ENCODE results near the gene TEX55. TPM values are rescaled to one million over a fixed set of nuclear protein-coding genes. Genes with fewer than 3 reads are reported as not detected.

The TEX55 gene
- total RNA-seq, 4 donors from 2014 or later, result not detected

DNA sequence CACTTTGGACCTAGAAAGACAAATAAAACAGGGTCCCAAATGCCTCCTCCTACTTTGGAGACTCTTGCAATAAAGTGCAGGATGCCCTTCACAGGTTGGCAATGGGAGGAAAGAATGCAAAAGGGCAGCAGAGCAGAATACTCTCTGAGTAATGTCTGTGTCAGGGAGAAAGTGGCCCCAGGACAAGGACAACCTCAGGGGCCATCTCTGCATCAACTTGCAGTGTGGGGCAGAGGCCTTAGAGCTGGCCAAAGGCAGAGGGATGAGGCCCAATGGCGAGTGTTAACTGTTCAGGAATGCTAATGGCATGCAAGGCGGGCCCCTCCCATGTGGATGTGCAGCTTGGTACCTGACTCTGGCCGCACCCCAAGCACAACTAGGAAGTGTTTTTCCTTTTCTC lies 35.8 kb downstream of the TEX55 start:
- 47 to 57% methylated on average over 3 of the region's 3 CpGs for WGBS, 2 donors
- H3K4me3 ChIP-seq (ENCODE audit: low read depth, poor library complexity, severe bottlenecking), result no peak overlapping the region
- DNase-seq (ENCODE audit: low spot score in 2 of 2), result no peak
- intact Hi-C loops (cut with DNase I; ENCODE audit: low total_unique reads), result no loop called here
- no peak for TF ChIP-seq POLR2A (IDR thresholded peaks at IDR 0.05)
- TF ChIP-seq, protein P1, sequence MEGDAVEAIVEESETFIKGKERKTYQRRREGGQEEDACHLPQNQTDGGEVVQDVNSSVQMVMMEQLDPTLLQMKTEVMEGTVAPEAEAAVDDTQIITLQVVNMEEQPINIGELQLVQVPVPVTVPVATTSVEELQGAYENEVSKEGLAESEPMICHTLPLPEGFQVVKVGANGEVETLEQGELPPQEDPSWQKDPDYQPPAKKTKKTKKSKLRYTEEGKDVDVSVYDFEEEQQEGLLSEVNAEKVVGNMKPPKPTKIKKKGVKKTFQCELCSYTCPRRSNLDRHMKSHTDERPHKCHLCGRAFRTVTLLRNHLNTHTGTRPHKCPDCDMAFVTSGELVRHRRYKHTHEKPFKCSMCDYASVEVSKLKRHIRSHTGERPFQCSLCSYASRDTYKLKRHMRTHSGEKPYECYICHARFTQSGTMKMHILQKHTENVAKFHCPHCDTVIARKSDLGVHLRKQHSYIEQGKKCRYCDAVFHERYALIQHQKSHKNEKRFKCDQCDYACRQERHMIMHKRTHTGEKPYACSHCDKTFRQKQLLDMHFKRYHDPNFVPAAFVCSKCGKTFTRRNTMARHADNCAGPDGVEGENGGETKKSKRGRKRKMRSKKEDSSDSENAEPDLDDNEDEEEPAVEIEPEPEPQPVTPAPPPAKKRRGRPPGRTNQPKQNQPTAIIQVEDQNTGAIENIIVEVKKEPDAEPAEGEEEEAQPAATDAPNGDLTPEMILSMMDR (IDR thresholded peaks at IDR 0.05), result no peak

DNA sequence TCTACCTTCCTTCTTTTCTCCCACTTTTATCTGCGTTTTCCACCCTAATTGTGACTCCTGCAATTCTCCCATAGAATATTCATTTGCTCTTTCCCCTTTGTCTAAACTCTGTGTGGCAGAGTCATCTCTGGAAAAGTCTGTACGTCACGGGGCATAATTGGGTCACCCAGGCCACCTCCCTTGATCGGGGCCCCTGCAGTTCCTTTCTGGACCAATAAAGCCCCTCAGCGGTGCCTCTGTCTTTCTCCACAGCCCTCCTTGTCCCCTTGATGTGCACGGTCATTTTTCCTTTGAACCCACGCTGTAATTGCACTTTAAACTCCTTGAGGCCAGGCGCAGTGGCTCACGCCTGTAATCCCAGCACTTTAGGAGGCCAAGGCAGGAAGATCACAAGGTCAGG lies 38.1 kb downstream of the TEX55 start:
- WGBS, 2 donors, result 68 to 80% methylated on average over 9 of the region's 9 CpGs
- intact Hi-C loops (cut with DNase I; ENCODE audit: low total_unique reads), result no loop called here
- no peak overlapping the region for H3K4me3 ChIP-seq (ENCODE audit: low read depth, poor library complexity, severe bottlenecking)
- no peak for TF ChIP-seq POLR2A (IDR thresholded peaks at IDR 0.05)
- TF ChIP-seq, protein P1 (IDR thresholded peaks at IDR 0.05), result no peak
- no peak for DNase-seq (ENCODE audit: low spot score in 2 of 2)

DNA sequence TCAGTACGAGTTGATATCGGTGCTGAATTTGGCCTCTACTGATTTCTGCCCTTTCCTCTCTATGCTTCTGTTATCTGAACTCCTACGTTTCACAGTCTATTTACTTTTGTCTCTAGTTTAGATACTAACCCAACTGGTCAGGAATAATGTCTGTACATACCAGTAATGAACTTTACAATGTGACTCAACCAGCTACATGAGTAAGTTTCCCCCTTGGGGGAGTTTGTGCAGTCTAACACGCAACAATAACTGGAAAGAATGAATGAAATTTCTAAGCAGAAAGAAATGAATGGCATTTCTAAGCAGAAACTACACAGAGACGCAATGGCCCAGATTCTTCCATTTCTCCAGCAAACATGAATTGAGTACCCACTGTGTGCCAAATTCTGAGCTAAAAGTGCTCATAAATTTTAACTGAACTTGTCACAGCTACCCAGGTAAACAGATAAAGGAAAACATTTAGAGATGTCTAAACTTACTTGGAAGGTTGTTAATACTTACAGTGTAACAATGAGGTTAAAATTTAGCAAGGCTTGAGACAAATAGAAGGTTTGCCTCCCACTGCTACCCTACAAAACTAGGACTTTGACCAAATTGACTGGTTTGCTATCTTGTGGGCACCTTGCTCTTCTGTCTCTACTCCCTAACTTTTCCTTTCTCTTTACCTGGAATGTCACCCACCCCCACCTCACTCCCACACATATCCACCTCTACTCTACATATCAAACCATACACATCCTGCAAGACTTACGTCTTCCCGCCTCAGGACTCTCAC lies 39.0 kb downstream of the TEX55 start:
- no peak overlapping the region for H3K4me3 ChIP-seq (ENCODE audit: low read depth, poor library complexity, severe bottlenecking)
- intact Hi-C loops (cut with DNase I; ENCODE audit: low total_unique reads), result no loop called here
- TF ChIP-seq, protein P1 (IDR thresholded peaks at IDR 0.05), result no peak
- TF ChIP-seq POLR2A (IDR thresholded peaks at IDR 0.05), result no peak
- WGBS, 2 donors, result 86 to 87% methylated on average over 7 of the region's 7 CpGs
- no peak for DNase-seq (ENCODE audit: low spot score in 2 of 2)

DNA sequence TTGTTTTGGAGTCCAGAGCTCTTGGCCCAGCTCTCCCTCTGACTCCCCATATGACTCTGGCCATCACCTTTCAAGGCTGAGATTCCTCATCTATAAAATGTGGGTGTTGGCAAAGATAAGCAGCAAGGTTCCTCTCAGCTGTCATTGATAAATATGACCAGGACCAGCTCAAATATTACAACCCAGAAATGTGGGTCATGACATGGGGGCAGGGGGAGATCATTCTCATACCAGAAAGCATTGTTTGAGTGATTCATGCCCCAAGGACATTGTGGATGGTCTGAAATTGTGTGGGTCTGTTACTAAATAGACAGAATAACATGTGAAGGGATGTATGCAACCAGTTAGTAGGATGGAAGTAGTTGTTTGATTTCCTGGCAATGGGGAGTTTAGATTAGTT lies 41.3 kb downstream of the TEX55 start:
- intact Hi-C loops (cut with DNase I; ENCODE audit: low total_unique reads), result no loop called here
- H3K4me3 ChIP-seq (ENCODE audit: low read depth, poor library complexity, severe bottlenecking), result no peak overlapping the region
- no peak for DNase-seq (ENCODE audit: low spot score in 2 of 2)
- TF ChIP-seq POLR2A (IDR thresholded peaks at IDR 0.05), result no peak
- TF ChIP-seq, protein P1 (IDR thresholded peaks at IDR 0.05), result no peak

DNA sequence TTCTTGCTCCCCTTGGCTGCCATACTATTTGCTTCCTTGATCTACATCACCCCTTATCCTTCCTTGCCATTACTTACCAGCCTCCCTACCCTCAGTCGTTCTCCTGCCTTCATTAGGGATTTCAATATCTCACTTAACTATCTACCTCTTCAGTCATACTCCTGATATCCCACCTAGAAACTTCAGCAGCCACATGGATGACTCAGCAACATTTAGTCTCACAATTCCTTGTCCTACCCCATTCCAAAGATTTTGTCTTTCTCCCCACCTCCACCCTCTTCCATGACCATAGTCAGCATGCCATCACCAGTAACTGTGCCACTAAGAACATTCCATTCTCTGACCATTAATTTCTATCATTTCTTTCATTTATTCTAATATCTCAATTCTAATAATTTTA lies 45.8 kb downstream of the TEX55 start:
- DNase-seq (ENCODE audit: low spot score in 2 of 2), result no peak
- intact Hi-C loops (cut with DNase I; ENCODE audit: low total_unique reads), result no loop called here
- no peak overlapping the region for H3K4me3 ChIP-seq (ENCODE audit: low read depth, poor library complexity, severe bottlenecking)
- 78 to 89% methylated on average over 1 of the region's 1 CpG for WGBS, 2 donors
- TF ChIP-seq, protein P1 (IDR thresholded peaks at IDR 0.05), result no peak
- no peak for TF ChIP-seq POLR2A (IDR thresholded peaks at IDR 0.05)

All from lower leg skin (tissue), 4 donors.